A549 (cell line): Measurements from ENCODE around the gene MRPS18A.

Source experiments
- CEBPB ChIP-seq, 2 experiments: fragments of >200 bp in 1 of 2; sonication (Bioruptor Twin) in 1 of 2; formaldehyde crosslinking in 1 of 2; IDR thresholded peaks; 2 replicates each; pipeline ENCODE4 v1.6.1; 2012 to 2016
- CTCF ChIP-seq: fragments of >200 bp; sonication (Bioruptor Twin); formaldehyde crosslinking; IDR thresholded peaks from 3 replicates; pipeline ENCODE4 v1.5.1; 2016
- EP300 ChIP-seq, 2 experiments: fragments of >200 bp; sonication (Bioruptor Twin); formaldehyde crosslinking; IDR thresholded peaks; 2 replicates in 1 of 2; 3 replicates in 1 of 2; pipeline ENCODE4 v1.6.1; 2016 to 2017
- FOSL2 ChIP-seq, 2 experiments: fragments of 450-650 bp in 1 of 2; fragments of >200 bp in 1 of 2; sonication (Bioruptor Twin) in 1 of 2; formaldehyde crosslinking; IDR thresholded peaks; 2 replicates each; pipeline versions ENCODE4 v1.5.0 to v1.6.1; 2016 to 2020; ENCODE audit warnings: mild to moderate bottlenecking in 1 of 2, moderate library complexity in 1 of 2
- GATA3 ChIP-seq: IDR thresholded peaks from 2 replicates; pipeline ENCODE4 v1.6.1; 2012; ENCODE audit warnings: borderline replicate concordance
- JUN ChIP-seq, 2 experiments: fragments of >200 bp; sonication (Bioruptor Twin); formaldehyde crosslinking; IDR thresholded peaks; 2 replicates in 1 of 2; 3 replicates in 1 of 2; pipeline ENCODE4 v1.6.1; 2016 to 2017
- POLR2A ChIP-seq: IDR thresholded peaks from 2 replicates; pipeline ENCODE4 v1.6.1; 2012; ENCODE audit warnings: mild to moderate bottlenecking, low read length
- RAD21 ChIP-seq, 2 experiments: fragments of >200 bp in 1 of 2; sonication (Bioruptor Twin) in 1 of 2; formaldehyde crosslinking in 1 of 2; IDR thresholded peaks in 1 of 2; conservative IDR thresholded peaks in 1 of 2; 2 replicates in 1 of 2; 3 replicates in 1 of 2; pipeline ENCODE4 v1.6.1; 2012 to 2018; ENCODE audit warnings: inconsistent platforms in 1 of 2
- RFX5 ChIP-seq: fragments of 450-650 bp; IDR thresholded peaks from 2 replicates; pipeline ENCODE4 v1.7.1; 2014; ENCODE audit warnings: antibody characterized with exemption, mild to moderate bottlenecking, moderate library complexity
- ZFP36 ChIP-seq: fragments of 450-650 bp; IDR thresholded peaks from 2 replicates; pipeline ENCODE4 v1.6.1; 2014; ENCODE audit warnings: borderline replicate concordance; ENCODE audit not compliant: partially characterized antibody

DNA sequence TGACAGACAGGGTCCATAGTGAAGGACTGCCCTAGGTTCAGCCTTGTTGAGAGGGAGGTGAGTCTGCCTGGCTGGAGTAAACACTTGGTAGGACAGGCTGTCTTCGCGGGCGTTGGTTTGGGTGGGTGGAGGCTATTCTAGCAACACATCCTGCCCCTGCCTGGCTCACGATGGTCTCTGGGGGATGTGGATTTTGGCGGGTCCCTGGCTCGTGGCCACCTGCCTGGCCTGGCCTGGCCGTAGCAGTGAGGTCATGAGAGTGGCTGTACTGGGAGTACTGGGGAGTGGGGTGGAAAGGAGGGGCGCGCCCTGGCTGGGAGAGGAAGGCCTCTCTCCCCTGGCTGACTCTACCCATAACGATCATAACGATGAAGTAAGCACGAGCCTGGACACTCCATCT, 30.2 kb upstream of the MRPS18A start:
- TF ChIP-seq CTCF (no peak), CEBPB (IDR thresholded peaks at IDR 0.05) (no peak), ZFP36 (no peak), EP300 (IDR thresholded peaks at IDR 0.05) (no peak), FOSL2 (IDR thresholded peaks at IDR 0.05) (no peak), FOSL2 (CRISPR knock-in tag; IDR thresholded peaks at IDR 0.05) (no peak), POLR2A (no peak), RFX5 (no peak), GATA3 (no peak), JUN (IDR thresholded peaks at IDR 0.05) (no peak), RAD21 (conservative IDR thresholded peaks at IDR 0.05 in 1 of 2, IDR thresholded peaks at IDR 0.05 in 1 of 2) (no peak)
